Thoracic aorta (tissue), 2 donors: Measurements from ENCODE around the gene QPCTL. TPM values are rescaled to one million over a fixed set of nuclear protein-coding genes. Genes with fewer than 3 reads are reported as not detected.

Experiments
- ATAC-seq: fragments of 150-250 bp; one replicate; pipeline ENCODE4 v1.8.0; 2017; ENCODE audit warnings: low read depth; ENCODE audit not compliant: insufficient number of reproducible peaks, low FRiP score
- DNase-seq: peaks from one replicate; pipeline ENCODE4 v3.0.0-alpha.2; 2020; ENCODE audit warnings: low spot score
- H3K27ac ChIP-seq, 2 donors: fragments of 200-600 bp; sonication (generic); 1 replicate in 1 of 2; 2 replicates in 1 of 2; pipeline ENCODE4 v1.5.1; 2016; ENCODE audit warnings: mild to moderate bottlenecking in 2 of 2, moderate library complexity in 2 of 2
- H3K27me3 ChIP-seq: fragments of 200-600 bp; sonication (generic); replicated peaks from 2 replicates; pipeline ENCODE4 v1.6.0; 2016; ENCODE audit warnings: mild to moderate bottlenecking; ENCODE audit not compliant: insufficient read depth
- H3K36me3 ChIP-seq: fragments of 200-600 bp; sonication (generic); one replicate; pipeline ENCODE4 v1.5.1; 2016
- H3K4me1 ChIP-seq, 2 donors: fragments of 200-600 bp; sonication (generic); 1 replicate in 1 of 2; 2 replicates in 1 of 2; pipeline versions ENCODE4 v1.5.1 to v1.6.0; 2016; ENCODE audit warnings: low read depth in 2 of 2, mild to moderate bottlenecking in 1 of 2; ENCODE audit not compliant: control insufficient read depth in 1 of 2
- H3K4me3 ChIP-seq: fragments of 200-600 bp; sonication (generic); 2 replicates; pipeline ENCODE4 v1.5.1; 2016; ENCODE audit warnings: mild to moderate bottlenecking
- H3K9me3 ChIP-seq: fragments of 200-600 bp; sonication (generic); 2 replicates; pipeline ENCODE4 v1.5.1; 2016
- total RNA-seq, 2 donors: library from RNA; depleted of rRNA; stranded (reverse); fragments of >200 nt; gene quantifications; one replicate each; pipeline versions ENCODE4 v1.1.0 to v1.2.3, GENCODE V29; 2016
- TF ChIP-seq, protein P1 (sequence below): fragments of 200-600 bp; sonication (generic); IDR thresholded peaks from one replicate; pipeline ENCODE4 v1.5.1; 2019; ENCODE audit warnings: antibody characterized with exemption

Gene QPCTL
- total RNA-seq, 2 donors from 2014 or later, result 4.6 to 8.8 TPM

DNA sequence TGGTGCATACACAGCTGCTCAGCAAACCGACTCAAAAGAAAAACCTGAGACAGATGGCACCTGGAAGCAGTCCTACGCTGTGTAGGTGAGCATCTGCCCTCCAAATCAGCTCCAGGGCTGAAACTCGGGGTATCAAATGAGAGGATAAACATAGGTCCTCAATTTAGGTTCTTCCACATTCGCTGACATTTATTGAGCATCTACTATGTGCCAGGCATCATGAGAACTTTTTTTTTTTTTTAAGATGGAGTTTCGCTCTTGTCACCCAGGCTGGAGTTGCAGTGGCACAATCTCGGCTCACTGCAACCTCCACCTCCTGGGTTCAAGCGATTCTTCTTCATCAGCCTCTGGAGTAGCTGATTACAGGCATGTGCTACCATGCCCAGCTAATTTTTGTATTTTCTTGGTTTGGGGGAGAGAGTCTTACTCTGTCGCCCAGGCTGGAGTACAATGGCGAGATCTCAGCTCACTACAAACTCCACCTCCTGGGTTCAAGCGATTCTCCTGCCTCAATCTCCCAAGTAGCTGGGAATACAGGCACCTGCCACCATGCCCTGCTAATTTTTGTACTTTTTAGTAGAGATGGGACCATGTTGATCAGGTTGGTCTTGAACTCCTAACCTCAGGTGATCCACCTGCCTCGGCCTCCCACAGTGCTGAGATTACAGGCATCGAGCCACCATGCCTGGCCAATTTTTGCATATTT is 13.4 kb downstream of the QPCTL start:
- no peak overlapping the region for H3K27ac ChIP-seq
- ATAC-seq, result no peak
- TF ChIP-seq, protein P1, sequence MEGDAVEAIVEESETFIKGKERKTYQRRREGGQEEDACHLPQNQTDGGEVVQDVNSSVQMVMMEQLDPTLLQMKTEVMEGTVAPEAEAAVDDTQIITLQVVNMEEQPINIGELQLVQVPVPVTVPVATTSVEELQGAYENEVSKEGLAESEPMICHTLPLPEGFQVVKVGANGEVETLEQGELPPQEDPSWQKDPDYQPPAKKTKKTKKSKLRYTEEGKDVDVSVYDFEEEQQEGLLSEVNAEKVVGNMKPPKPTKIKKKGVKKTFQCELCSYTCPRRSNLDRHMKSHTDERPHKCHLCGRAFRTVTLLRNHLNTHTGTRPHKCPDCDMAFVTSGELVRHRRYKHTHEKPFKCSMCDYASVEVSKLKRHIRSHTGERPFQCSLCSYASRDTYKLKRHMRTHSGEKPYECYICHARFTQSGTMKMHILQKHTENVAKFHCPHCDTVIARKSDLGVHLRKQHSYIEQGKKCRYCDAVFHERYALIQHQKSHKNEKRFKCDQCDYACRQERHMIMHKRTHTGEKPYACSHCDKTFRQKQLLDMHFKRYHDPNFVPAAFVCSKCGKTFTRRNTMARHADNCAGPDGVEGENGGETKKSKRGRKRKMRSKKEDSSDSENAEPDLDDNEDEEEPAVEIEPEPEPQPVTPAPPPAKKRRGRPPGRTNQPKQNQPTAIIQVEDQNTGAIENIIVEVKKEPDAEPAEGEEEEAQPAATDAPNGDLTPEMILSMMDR, result no peak
- no peak overlapping the region for H3K4me3 ChIP-seq
- H3K36me3 ChIP-seq, result peaks cover 3% of the 10 kb centered on the region
- DNase-seq, result no peak
- peaks cover 0 to 3% of the 10 kb centered on the region in 2 donors for H3K4me1 ChIP-seq
- H3K9me3 ChIP-seq, result no peaks in the 10 kb centered on the region
- H3K27me3 ChIP-seq, result no peaks in the 10 kb centered on the region

DNA sequence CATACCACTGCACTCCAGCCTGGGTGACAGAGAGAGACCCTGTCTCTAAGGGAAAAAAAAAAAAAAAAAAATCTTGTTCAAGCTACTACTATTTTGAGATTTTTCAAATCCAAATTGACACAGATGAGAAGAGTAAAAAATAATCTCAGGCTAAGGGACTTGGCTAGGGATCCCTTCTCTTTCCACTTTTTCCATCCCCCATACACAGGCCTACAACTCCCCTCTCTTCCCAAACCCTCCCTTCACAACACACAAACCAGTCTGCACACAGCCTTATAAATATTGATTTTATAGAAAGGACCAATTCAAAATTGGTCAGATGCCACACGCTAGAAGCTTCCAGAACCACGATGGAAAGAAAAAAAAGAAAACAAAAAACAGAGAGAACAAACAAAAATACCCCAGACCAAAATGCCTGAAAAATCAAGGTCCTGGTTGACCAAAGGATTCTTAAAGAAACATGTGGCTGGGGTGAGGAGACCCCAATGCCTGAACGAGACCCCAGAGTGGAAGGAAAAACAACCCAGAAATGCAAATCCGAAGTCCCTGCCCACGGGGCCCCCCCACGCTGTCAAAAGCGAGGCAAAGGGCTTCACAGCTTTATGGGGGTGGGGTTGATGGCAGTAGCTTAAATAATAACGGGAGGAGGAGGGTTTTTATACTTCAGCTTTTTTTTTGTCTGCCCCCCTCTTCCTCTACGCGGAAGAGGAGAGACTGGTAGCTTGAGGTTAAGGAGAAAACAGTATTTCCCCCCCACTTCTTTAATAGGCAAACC is 18.1 kb downstream of the QPCTL start:
- H3K9me3 ChIP-seq, result no peaks in the 10 kb centered on the region
- H3K27ac ChIP-seq, result no peak overlapping the region
- no peak overlapping the region for H3K4me3 ChIP-seq
- DNase-seq (no peak), ATAC-seq (no peak)
- peaks cover 20% of the 10 kb centered on the region for H3K36me3 ChIP-seq
- TF ChIP-seq, protein P1, result no peak
- H3K27me3 ChIP-seq, result no peaks in the 10 kb centered on the region
- peaks cover 0 to 3% of the 10 kb centered on the region in 2 donors for H3K4me1 ChIP-seq

DNA sequence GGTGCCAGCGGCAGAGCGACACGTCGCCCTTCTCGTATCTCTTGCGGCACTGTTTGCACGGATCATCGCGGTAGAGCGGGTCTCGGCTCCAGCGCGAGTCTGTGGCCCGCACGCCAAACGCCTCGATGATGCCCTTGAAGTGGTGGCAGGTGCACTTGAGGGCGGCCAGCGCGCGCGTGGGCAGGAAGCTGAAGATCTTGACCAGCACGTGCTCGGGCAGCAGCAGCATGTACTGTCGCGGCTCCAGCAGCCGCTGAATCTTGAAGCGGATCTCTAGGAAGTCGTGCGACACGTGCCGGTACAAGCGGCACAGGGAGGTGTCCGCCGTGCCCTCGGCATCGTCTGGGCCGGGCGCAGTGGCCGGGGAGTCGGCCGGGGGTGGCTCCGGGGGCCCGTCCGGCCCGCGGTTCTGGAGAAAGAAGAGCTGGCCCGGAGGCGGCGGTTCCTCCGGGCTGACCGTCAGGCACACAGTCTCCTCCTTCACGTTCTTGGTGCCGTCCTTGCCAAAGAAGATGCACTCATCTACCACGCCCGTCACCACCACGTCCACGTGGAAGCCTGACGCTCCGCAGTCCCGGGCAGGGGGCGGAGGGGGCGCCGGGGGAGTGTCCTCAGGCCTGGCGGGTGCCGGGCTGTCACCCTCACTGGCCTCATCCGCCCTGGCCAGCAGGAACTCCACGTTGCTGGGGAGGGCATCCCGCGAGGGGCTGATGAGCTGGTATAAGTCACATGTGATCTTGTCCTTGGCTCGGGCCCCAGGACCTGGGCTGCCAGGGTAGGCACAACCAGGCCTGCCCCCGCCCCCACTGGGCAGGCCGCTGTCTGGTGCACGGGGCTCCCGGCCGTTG is 19.6 kb downstream of the QPCTL start:
- no peaks in the 10 kb centered on the region for H3K27me3 ChIP-seq
- H3K9me3 ChIP-seq, result no peaks in the 10 kb centered on the region
- no peak for DNase-seq
- no peak overlapping the region for H3K4me3 ChIP-seq
- peaks cover 20% of the 10 kb centered on the region for H3K36me3 ChIP-seq
- H3K4me1 ChIP-seq, result peaks cover 7 to 13% of the 10 kb centered on the region in 2 donors
- no peak for ATAC-seq
- H3K27ac ChIP-seq, result no peak overlapping the region
- TF ChIP-seq, protein P1, result no peak

DNA sequence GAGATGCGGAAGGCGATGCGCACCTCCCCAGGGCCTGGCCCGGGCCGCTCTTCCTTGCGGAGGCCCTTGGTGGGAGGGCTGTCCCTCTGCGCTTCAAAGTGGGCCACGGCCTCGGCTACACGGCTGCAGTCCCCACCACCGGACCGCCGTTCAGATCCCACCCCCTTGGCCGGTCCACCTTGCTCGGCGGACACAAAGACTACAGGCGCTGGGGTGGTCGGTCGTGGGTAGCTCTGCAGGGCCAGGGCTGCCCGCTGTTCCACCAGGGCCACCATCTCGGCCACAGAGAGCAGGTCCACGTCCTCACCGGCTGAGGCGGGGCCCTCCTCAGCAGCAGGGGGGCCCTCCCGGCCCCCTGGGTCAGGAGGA is 20.2 kb downstream of the QPCTL start:
- ATAC-seq (no peak), DNase-seq (no peak)
- TF ChIP-seq, protein P1, result no peak
- Histone ChIP-seq H3K36me3 (peaks cover 20% of the 10 kb centered on the region), H3K27me3 (no peaks in the 10 kb centered on the region), H3K4me1 (peaks cover 7 to 11% of the 10 kb centered on the region in 2 donors), H3K9me3 (no peaks in the 10 kb centered on the region), H3K4me3 (no peak overlapping the region), H3K27ac (no peak overlapping the region)

DNA sequence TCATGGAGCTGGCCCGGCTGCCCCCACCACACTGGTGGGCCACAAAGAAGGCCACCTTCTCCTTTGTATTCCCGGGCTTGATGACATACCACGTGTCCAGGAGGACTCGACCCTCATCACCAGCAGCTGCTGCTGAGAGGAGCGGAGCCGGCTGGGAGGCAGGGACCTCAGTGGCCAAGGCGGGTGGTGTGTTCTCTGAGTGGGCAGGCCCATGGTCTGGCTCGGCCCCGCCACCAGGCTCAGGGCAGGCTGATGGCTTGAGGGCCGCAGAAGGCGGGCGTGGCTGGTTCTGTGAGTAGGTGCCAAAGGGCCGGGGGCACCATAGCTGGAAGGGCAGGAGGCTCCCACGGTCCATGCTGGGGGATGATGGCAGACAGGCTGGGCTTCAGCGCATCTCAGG is 20.7 kb downstream of the QPCTL start:
- H3K4me3 ChIP-seq, result no peak overlapping the region
- TF ChIP-seq, protein P1, result no peak
- no peak for DNase-seq
- H3K36me3 ChIP-seq, result peaks cover 20% of the 10 kb centered on the region
- no peaks in the 10 kb centered on the region for H3K27me3 ChIP-seq
- H3K4me1 ChIP-seq, result peaks cover 10 to 14% of the 10 kb centered on the region in 2 donors
- no peak for ATAC-seq
- H3K9me3 ChIP-seq, result no peaks in the 10 kb centered on the region
- H3K27ac ChIP-seq, result no peak overlapping the region
